Right lobe of liver (tissue), 4 donors: ENCODE measurements around the gene APPBP2.

Source experiments
- POLR2A ChIP-seq: fragments of 450-650 bp; IDR thresholded peaks from one replicate; pipeline ENCODE4 v1.6.1; 2017; ENCODE audit warnings: antibody characterized with exemption, mild to moderate bottlenecking
- TF ChIP-seq, protein P1 (sequence below), 4 donors: fragments of 200-600 bp in 3 of 4; fragments of 450-650 bp in 1 of 4; IDR thresholded peaks; one replicate each; pipeline versions ENCODE4 v1.5.1 to v1.8.0; 2016 to 2022; ENCODE audit warnings: antibody characterized with exemption in 4 of 4, mild to moderate bottlenecking in 2 of 4
- donor health status: DM: no; HTN: no; CAD: no.
- donor health status: DM: no; HTN: no; CAD: no.
- donor health status: DM: no; HTN: yes; CAD: no.

DNA sequence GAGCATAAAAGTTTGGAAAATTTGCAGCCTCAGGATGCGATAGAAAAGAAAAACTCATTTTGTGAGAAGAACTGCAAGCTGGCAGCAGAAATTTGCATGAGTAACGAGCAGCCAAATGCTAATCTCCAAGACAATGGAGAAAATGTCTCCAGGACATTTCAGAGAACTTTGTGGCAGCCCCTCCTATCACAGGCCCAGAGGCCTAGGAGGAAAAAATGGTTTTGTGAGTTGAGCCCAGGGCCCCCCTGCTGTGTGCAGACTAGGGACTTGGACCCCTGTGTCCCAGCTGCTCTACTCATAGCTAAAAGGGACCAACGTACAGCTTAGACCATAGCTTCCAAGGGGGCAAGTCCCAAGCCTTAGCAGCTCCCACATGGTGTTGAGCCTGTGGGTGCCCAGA, 34.3 kb downstream of the APPBP2 start:
- TF ChIP-seq POLR2A: no peak
- TF ChIP-seq, protein P1, sequence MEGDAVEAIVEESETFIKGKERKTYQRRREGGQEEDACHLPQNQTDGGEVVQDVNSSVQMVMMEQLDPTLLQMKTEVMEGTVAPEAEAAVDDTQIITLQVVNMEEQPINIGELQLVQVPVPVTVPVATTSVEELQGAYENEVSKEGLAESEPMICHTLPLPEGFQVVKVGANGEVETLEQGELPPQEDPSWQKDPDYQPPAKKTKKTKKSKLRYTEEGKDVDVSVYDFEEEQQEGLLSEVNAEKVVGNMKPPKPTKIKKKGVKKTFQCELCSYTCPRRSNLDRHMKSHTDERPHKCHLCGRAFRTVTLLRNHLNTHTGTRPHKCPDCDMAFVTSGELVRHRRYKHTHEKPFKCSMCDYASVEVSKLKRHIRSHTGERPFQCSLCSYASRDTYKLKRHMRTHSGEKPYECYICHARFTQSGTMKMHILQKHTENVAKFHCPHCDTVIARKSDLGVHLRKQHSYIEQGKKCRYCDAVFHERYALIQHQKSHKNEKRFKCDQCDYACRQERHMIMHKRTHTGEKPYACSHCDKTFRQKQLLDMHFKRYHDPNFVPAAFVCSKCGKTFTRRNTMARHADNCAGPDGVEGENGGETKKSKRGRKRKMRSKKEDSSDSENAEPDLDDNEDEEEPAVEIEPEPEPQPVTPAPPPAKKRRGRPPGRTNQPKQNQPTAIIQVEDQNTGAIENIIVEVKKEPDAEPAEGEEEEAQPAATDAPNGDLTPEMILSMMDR (IDR thresholded peaks at IDR 0.05): no peak
